CD14-positive monocyte (primary cell): ENCODE results near the gene TIGD3. TPM values are rescaled to one million over a fixed set of nuclear protein-coding genes. Genes with fewer than 3 reads are reported as not detected.

ENCODE experiments used
- DNase-seq, 3 donors: peaks; one replicate each; pipeline ENCODE4 v3.0.0-alpha.2; 2011 to 2022
- H2AFZ ChIP-seq: 2 replicates; pipeline ENCODE4 v1.6.0; 2012; ENCODE audit warnings: mild to moderate bottlenecking, low read depth, low read length, inconsistent platforms; ENCODE audit not compliant: insufficient read depth, poor library complexity, severe bottlenecking
- H3K27ac ChIP-seq, 2 donors: 1 replicate in 1 of 2; 2 replicates in 1 of 2; pipeline ENCODE4 v1.5.1; 2012 to 2013; ENCODE audit warnings: low read length in 2 of 2, control low read depth in 1 of 2, inconsistent platforms in 1 of 2, low read depth in 1 of 2, mild to moderate bottlenecking in 1 of 2
- H3K27me3 ChIP-seq, 2 donors: one replicate each; pipeline versions ENCODE4 v1.6.0 to v1.6.1; 2011 to 2013; ENCODE audit warnings: low read length in 2 of 2; ENCODE audit not compliant: control insufficient read depth in 2 of 2, insufficient read depth in 2 of 2
- H3K36me3 ChIP-seq, 2 donors: replicated peaks in 1 of 2; 1 replicate in 1 of 2; 2 replicates in 1 of 2; pipeline versions ENCODE4 v1.5.1 to v1.6.1; 2012 to 2013; ENCODE audit warnings: low read length in 2 of 2, control low read depth in 1 of 2, inconsistent platforms in 1 of 2, mild to moderate bottlenecking in 1 of 2; ENCODE audit not compliant: insufficient read depth in 2 of 2, control insufficient read depth in 1 of 2
- H3K4me1 ChIP-seq, 2 donors: 1 replicate in 1 of 2; 2 replicates in 1 of 2; pipeline versions ENCODE4 v1.5.1 to v1.6.1; 2012 to 2013; ENCODE audit warnings: low read length in 2 of 2, control low read depth in 1 of 2, inconsistent platforms in 1 of 2, mild to moderate bottlenecking in 1 of 2, moderate library complexity in 1 of 2; ENCODE audit not compliant: insufficient read depth in 2 of 2, control insufficient read depth in 1 of 2
- H3K4me2 ChIP-seq: replicated peaks from 2 replicates; pipeline ENCODE3; 2012; ENCODE audit warnings: low read length, moderate library complexity, mild to moderate bottlenecking; ENCODE audit not compliant: poor library complexity, severe bottlenecking; ENCODE audit errors: extremely low read depth
- H3K4me3 ChIP-seq, 3 experiments: fragments of 200-600 bp in 1 of 3; sonication (generic) in 1 of 3; replicated peaks in 1 of 3; 1 replicate in 2 of 3; 2 replicates in 1 of 3; pipeline ENCODE4 v1.5.1; 2011 to 2013; ENCODE audit warnings: low read length in 3 of 3, mild to moderate bottlenecking in 3 of 3, control low read depth in 2 of 3, low read depth in 2 of 3, inconsistent platforms in 1 of 3, moderate library complexity in 1 of 3
- H3K79me2 ChIP-seq: 2 replicates; pipeline ENCODE4 v1.6.0; 2012; ENCODE audit warnings: mild to moderate bottlenecking, control low read depth, inconsistent platforms, low read length, moderate library complexity; ENCODE audit not compliant: insufficient read depth
- H3K9ac ChIP-seq: 2 replicates; pipeline ENCODE4 v1.6.0; 2017; ENCODE audit warnings: low read length, mild to moderate bottlenecking; ENCODE audit not compliant: insufficient read depth, poor library complexity, severe bottlenecking
- H3K9me3 ChIP-seq, 2 donors: replicated peaks in 1 of 2; 1 replicate in 1 of 2; 2 replicates in 1 of 2; pipeline versions ENCODE4 v1.5.1 to v1.6.1; 2012 to 2013; ENCODE audit warnings: low read length in 2 of 2, control low read depth in 1 of 2; ENCODE audit not compliant: control insufficient read depth in 1 of 2, insufficient read depth in 1 of 2
- H4K20me1 ChIP-seq: 2 replicates; pipeline ENCODE4 v1.6.0; 2012; ENCODE audit warnings: mild to moderate bottlenecking, low read length, control low read depth, moderate library complexity; ENCODE audit not compliant: insufficient read depth
- H3K27ac Mint-ChIP-seq, 7 donors: one replicate each; pipeline ENCODE4 v1.8.0; 2020; ENCODE audit warnings: mild to moderate bottlenecking in 7 of 7, mixed read lengths in 7 of 7, moderate library complexity in 6 of 7, inconsistent platforms in 2 of 7
- H3K27me3 Mint-ChIP-seq, 3 donors: one replicate each; pipeline ENCODE4 v1.8.0; 2021 to 2022; ENCODE audit warnings: low read depth in 3 of 3, mild to moderate bottlenecking in 3 of 3, mixed read lengths in 3 of 3, moderate library complexity in 3 of 3, inconsistent platforms in 1 of 3
- H3K36me3 Mint-ChIP-seq, 2 donors: one replicate each; pipeline ENCODE4 v1.8.0; 2020; ENCODE audit warnings: mixed read lengths in 2 of 2, inconsistent platforms in 1 of 2, mild to moderate bottlenecking in 1 of 2
- H3K4me1 Mint-ChIP-seq: one replicate; pipeline ENCODE4 v1.8.0; 2020; ENCODE audit warnings: mild to moderate bottlenecking, mixed read lengths
- H3K4me3 Mint-ChIP-seq, 2 donors: one replicate each; pipeline ENCODE4 v1.8.0; 2020; ENCODE audit warnings: mild to moderate bottlenecking in 2 of 2, mixed read lengths in 2 of 2, moderate library complexity in 1 of 2
- H3K9me3 Mint-ChIP-seq, 7 donors: one replicate each; pipeline ENCODE4 v1.8.0; 2020 to 2022; ENCODE audit warnings: mixed read lengths in 7 of 7, mild to moderate bottlenecking in 6 of 7, moderate library complexity in 6 of 7, inconsistent platforms in 2 of 7
- WGBS: methylation state at CpG from one replicate; pipeline ENCODE4 v1.1.5; 2013; ENCODE audit warnings: missing lambda C conversion rate; ENCODE audit not compliant: insufficient coverage; 5-methylcytosine and 5-hydroxymethylcytosine counted together
- intact Hi-C, 2 donors: fragments of 100-400 bp; cut with micrococcal nuclease; formaldehyde crosslinking; loops; one replicate each; pipeline versions ENCODE4 v1.15.0 to v1.15.1; 2023
- polyA minus RNA-seq: library from RNA; depleted of rRNA, polyadenylated mRNA; stranded (reverse); fragments of >200 nt; gene quantifications from 2 replicates; pipeline ENCODE4 v1.2.3, GENCODE V29; 2012
- polyA plus RNA-seq, 3 donors: library from polyadenylated mRNA; depleted of rRNA in 1 of 3; unstranded in 2 of 3; stranded (reverse) in 1 of 3; fragments of 300-500 nt in 2 of 3; fragments of >200 nt in 1 of 3; fragmentation: Illumina TruSeq in 2 of 3; gene quantifications; 1 replicate in 2 of 3; 2 replicates in 1 of 3; pipeline ENCODE4 v1.2.3, GENCODE V29; 2012 to 2021
- total RNA-seq, 12 experiments: library from RNA in 1 of 12; stranded (reverse) in 1 of 12; fragments of 120-200 nt in 1 of 12; gene quantifications; one replicate each; pipeline ENCODE4 v1.2.4 and lab custom pipeline; 2013 to 2026; ENCODE audit warnings: mixed read lengths in 6 of 12, inconsistent platforms in 1 of 12
- TF ChIP-seq, protein P1 (sequence below): fragments of 200-600 bp; IDR thresholded peaks from one replicate; pipeline ENCODE4 v1.8.0; 2022; ENCODE audit warnings: antibody characterized with exemption, mild to moderate bottlenecking

Gene TIGD3
- total RNA-seq (2013) = 3.6 TPM
- 1 to 10 TPM; 1.7 to 3.7 (median 2.8) TPM for polyA plus RNA-seq
- 3.7 and 4.7 TPM in 2 replicates for polyA minus RNA-seq
- total RNA-seq (lab: John Stamatoyannopoulos, UW) = 0.29 to 4.2 (median 1.9) reads per million in 11 experiments

GRCh38 chr11:65354265-65355012 is at the start of gene TIGD3:
TIGD3 (plus strand) TSS chr11:65354751; CDS start chr11:65355809, 1,058 bp downstream.
- Mint-ChIP-seq H3K27me3 (peaks cover 6 to 18% (median 10%) of the 10 kb centered on the region in 3 donors), H3K9me3 (no peaks in the 10 kb centered on the region), H3K4me3 (peak within 1 kb of the TSS; percentile 86 to 93), H3K27ac (peak within 1 kb of the TSS in 5 of 7 donors; percentile 61 to 75 (median 69)), H3K36me3 (peaks cover 23 to 31% of the 10 kb centered on the region in 2 donors), H3K4me1 (peaks cover 20% of the 10 kb centered on the region)
- no peak within 1 kb of the TSS for H3K27ac ChIP-seq
- no peaks in the 10 kb centered on the region for H3K79me2 ChIP-seq
- peaks cover 7% of the 10 kb centered on the region for H4K20me1 ChIP-seq
- TF ChIP-seq, protein P1, sequence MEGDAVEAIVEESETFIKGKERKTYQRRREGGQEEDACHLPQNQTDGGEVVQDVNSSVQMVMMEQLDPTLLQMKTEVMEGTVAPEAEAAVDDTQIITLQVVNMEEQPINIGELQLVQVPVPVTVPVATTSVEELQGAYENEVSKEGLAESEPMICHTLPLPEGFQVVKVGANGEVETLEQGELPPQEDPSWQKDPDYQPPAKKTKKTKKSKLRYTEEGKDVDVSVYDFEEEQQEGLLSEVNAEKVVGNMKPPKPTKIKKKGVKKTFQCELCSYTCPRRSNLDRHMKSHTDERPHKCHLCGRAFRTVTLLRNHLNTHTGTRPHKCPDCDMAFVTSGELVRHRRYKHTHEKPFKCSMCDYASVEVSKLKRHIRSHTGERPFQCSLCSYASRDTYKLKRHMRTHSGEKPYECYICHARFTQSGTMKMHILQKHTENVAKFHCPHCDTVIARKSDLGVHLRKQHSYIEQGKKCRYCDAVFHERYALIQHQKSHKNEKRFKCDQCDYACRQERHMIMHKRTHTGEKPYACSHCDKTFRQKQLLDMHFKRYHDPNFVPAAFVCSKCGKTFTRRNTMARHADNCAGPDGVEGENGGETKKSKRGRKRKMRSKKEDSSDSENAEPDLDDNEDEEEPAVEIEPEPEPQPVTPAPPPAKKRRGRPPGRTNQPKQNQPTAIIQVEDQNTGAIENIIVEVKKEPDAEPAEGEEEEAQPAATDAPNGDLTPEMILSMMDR = no peak
- peak within 1 kb of the TSS; percentile 94 for H3K4me2 ChIP-seq
- H3K9me3 ChIP-seq = no peaks in the 10 kb centered on the region
- H3K9ac ChIP-seq = peak within 1 kb of the TSS; percentile 64
- peaks cover 0 to 14% of the 10 kb centered on the region in 2 donors for H3K27me3 ChIP-seq
- H3K4me1 ChIP-seq = peaks cover 15 to 23% of the 10 kb centered on the region in 2 donors
- H3K4me3 ChIP-seq = peak within 1 kb of the TSS; percentile 46 to 80 (median 75)
- peaks cover 31 to 33% of the 10 kb centered on the region in 2 donors for H3K36me3 ChIP-seq
- under 1% methylated on average over 79 of the region's 79 CpGs for WGBS
- peak; percentile 87 to 90 (median 89) for DNase-seq
- peak within 1 kb of the TSS; percentile 76 for H2AFZ ChIP-seq
- intact Hi-C loops = no loop called here

DNA sequence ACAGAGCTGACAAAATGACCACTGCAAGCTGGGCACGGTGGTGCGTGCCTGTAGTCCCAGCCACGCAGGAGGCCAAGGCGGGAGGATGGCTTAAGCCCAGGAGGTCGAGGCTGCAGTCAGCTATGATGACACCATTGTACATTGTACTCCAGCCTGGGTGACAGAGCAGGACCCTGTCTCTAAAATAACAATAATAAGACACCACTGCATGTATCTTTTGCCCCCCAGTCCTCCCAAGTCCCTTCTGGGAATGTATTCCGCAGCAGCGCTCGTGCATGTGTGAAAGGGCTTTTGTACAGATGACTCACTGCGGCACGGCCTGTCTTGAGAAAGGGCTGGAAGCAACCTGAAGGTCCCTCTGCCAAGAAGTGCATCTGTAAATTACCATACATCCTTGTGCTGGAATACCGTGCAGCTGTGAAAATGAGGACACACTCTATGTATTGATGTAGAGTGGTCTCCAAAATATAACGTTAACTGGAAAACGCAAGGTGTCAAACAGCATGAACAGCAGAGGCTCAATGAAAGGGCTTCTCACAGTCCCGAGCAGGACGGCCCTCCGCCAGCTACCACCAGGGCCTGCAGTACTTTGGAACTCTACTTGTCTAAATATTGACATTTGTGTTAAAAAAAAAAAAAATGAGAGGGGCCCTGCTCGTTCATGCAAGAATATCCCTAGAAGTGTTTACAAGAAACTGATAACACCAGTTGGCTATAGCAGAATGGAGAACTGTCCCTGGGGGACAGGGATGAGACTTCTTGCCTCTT is 48.9 kb upstream of the TIGD3 start:
- peaks cover 0 to 9% of the 10 kb centered on the region in 2 donors for H3K36me3 ChIP-seq
- H3K4me2 ChIP-seq = no peak overlapping the region
- no peaks in the 10 kb centered on the region for H3K27me3 ChIP-seq
- H3K4me3 ChIP-seq = no peak overlapping the region
- H4K20me1 ChIP-seq = no peaks in the 10 kb centered on the region
- no peaks in the 10 kb centered on the region for H3K79me2 ChIP-seq
- H2AFZ ChIP-seq = no peak overlapping the region
- Mint-ChIP-seq H3K27me3 (peaks cover 3 to 9% (median 8%) of the 10 kb centered on the region in 3 donors), H3K4me3 (no peak overlapping the region), H3K4me1 (peaks cover 36% of the 10 kb centered on the region), H3K9me3 (peaks cover 0 to 5% (median 0%) of the 10 kb centered on the region in 7 donors), H3K36me3 (peaks cover 21% of the 10 kb centered on the region in 2 donors), H3K27ac (peak overlapping the region in 1 of 7 donors; percentile 63)
- H3K4me1 ChIP-seq = peaks cover 25 to 44% of the 10 kb centered on the region in 2 donors
- no peaks in the 10 kb centered on the region for H3K9me3 ChIP-seq
- H3K27ac ChIP-seq = no peak overlapping the region
- intact Hi-C loops = no loop called here
- no peak for DNase-seq
- TF ChIP-seq, protein P1 = no peak
- 87% methylated on average over 10 of the region's 17 CpGs for WGBS
- no peak overlapping the region for H3K9ac ChIP-seq
